ENCODE results near the gene KIAA1755. TPM values are rescaled to one million over a fixed set of nuclear protein-coding genes. Genes with fewer than 3 reads are reported as not detected.

Gene KIAA1755
- total RNA-seq, 1 experiment from 2014 or later: not detected

DNA sequence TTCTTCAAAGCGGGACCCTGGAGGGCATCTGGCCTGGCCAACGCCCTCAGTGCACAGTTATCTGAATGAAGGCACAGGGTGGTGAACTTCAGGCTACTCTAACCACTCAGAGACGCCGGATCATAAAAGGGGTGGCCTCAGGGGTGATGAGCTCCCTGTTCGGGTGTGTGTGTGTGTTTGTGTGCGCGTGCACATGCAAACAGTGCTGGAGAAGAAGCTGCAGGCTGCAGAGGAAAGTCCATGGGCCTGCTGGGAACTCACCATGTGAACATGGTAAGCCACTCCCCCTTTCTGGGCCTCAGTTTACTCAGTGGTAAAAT, 42.0 kb downstream of the KIAA1755 start:
- Histone ChIP-seq H3K4me3 (ENCODE audit: low read length) (no peak overlapping the region), H3K79me2 (ENCODE audit: low read length) (no peaks in the 10 kb centered on the region), H3K9ac (ENCODE audit: low read length) (no peak overlapping the region), H3K36me3 (ENCODE audit: insufficient read depth, low read length) (no peaks in the 10 kb centered on the region), H4K20me1 (ENCODE audit: insufficient read depth, low read depth, low read length) (no peaks in the 10 kb centered on the region; the same call in 1 of the 2 replicates), H3K4me1 (ENCODE audit: low read length) (no peaks in the 10 kb centered on the region), H2AFZ (ENCODE audit: low read length) (no peak overlapping the region), H3K27me3 (ENCODE audit: low read length) (no peaks in the 10 kb centered on the region), H3K27ac (ENCODE audit: low read length) (no peak overlapping the region), H3K9me3 (ENCODE audit: low read length) (no peaks in the 10 kb centered on the region), H3K4me2 (ENCODE audit: low read depth, low read length, poor library complexity, severe bottlenecking) (no peak overlapping the region), H3K9me2 (replicated peaks; ENCODE audit: insufficient read depth, low read length) (no peaks in the 10 kb centered on the region)
- DNase-seq: no peak

DNA sequence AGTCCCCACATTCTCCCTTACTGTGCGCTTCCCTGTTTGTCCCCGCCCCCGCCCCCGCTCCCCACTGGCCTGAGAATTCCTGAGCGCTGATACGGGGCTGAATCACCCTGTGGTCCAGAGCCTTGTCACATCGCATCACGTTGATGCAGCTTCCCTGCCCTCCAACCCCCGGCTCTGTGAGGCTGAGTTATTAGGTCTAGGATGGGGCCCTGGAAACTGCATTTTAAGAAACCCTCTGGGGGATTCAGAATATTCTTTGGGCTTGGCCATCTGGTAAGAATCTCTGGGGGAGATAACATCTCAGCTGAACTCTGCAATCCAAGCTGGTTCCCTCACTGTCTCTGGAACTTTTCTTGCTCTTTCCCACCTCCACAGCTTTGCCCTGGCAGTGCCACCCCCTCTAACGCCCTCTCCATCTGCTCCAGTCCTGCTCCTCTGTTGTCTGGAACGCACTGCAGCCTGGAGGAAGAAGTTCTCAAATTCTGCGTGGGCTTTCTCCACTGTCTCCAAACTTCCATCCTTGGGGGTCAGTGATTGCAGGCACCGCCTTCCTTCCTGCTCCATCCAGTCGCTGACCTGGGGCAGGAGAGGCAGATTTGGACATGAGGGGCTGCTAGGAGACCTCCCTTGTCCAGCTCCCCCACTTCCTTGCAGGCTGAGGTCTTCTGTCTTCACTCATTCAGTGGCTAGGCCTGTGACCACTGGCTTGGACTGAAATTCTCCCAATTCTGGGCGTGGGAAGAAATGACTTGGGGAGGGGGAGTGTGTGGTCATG, 42.6 kb downstream of the KIAA1755 start:
- no peaks in the 10 kb centered on the region; the same call in 1 of the 2 replicates for H4K20me1 ChIP-seq (ENCODE audit: insufficient read depth, low read depth, low read length)
- DNase-seq: no peak
- H3K4me3 ChIP-seq (ENCODE audit: low read length): no peak overlapping the region
- no peaks in the 10 kb centered on the region for H3K4me1 ChIP-seq (ENCODE audit: low read length)
- no peaks in the 10 kb centered on the region for H3K9me3 ChIP-seq (ENCODE audit: low read length)
- H3K27me3 ChIP-seq (ENCODE audit: low read length): no peaks in the 10 kb centered on the region
- no peak overlapping the region for H3K4me2 ChIP-seq (ENCODE audit: low read depth, low read length, poor library complexity, severe bottlenecking)
- no peaks in the 10 kb centered on the region for H3K79me2 ChIP-seq (ENCODE audit: low read length)
- no peak overlapping the region for H2AFZ ChIP-seq (ENCODE audit: low read length)
- H3K27ac ChIP-seq (ENCODE audit: low read length): no peak overlapping the region
- no peaks in the 10 kb centered on the region for H3K9me2 ChIP-seq (replicated peaks; ENCODE audit: insufficient read depth, low read length)
- no peaks in the 10 kb centered on the region for H3K36me3 ChIP-seq (ENCODE audit: insufficient read depth, low read length)
- no peak overlapping the region for H3K9ac ChIP-seq (ENCODE audit: low read length)

DNA sequence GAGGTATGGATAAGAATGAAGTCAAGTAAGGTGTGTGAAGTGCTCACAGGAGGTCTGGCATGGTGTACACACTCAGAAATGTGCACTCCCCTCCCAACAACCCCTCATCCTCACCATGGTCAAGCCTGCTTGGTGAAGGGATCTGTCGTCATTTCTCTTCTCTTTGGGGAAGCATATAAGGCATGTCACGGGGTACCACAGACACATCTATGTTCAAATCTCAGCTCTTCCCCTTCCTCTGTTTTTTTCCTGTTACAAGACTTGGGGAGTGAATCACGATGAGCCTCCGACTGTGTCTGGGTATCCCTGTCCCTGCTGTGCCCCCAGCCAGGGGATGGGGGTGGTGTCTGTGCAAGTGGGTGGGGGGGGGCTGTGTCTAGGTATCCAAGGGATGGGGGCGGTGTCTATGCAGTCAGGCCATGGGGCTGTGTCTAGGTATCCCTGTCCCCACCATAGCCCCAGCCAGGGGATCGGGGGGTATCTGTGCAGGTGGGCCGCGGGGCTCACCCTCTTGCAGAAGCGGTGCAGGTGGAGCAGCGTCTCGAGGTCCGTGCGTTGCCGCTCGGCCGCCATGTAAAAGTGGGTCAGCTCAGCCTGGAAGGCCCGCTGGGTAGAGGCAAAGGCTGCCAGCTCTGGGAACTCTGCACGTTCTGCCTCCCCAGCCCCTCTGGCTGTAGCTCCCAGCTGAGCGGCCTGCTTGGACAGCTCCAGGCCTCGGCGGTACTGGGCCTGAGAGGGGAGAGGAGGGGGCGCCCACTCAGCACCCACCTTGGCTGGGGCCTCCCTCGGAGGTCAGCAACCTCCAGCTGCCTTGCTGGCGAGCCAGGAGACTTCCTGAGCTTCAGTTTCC, 43.6 kb downstream of the KIAA1755 start:
- no peak overlapping the region for H3K9ac ChIP-seq (ENCODE audit: low read length)

GRCh38 chr20:38216201-38216600, 44.3 kb downstream of the KIAA1755 start:
- no peak for DNase-seq
- no peaks in the 10 kb centered on the region for H3K79me2 ChIP-seq (ENCODE audit: low read length)
- H2AFZ ChIP-seq (ENCODE audit: low read length): no peak overlapping the region
- H4K20me1 ChIP-seq (ENCODE audit: insufficient read depth, low read depth, low read length): no peaks in the 10 kb centered on the region; the same call in 1 of the 2 replicates
- no peak overlapping the region for H3K4me3 ChIP-seq (ENCODE audit: low read length)
- H3K36me3 ChIP-seq (ENCODE audit: insufficient read depth, low read length): no peaks in the 10 kb centered on the region
- no peak overlapping the region for H3K27ac ChIP-seq (ENCODE audit: low read length)
- no peak overlapping the region for H3K4me2 ChIP-seq (ENCODE audit: low read depth, low read length, poor library complexity, severe bottlenecking)
- H3K27me3 ChIP-seq (ENCODE audit: low read length): no peaks in the 10 kb centered on the region
- H3K9me2 ChIP-seq (replicated peaks; ENCODE audit: insufficient read depth, low read length): no peaks in the 10 kb centered on the region
- no peaks in the 10 kb centered on the region for H3K9me3 ChIP-seq (ENCODE audit: low read length)
- no peaks in the 10 kb centered on the region for H3K4me1 ChIP-seq (ENCODE audit: low read length)
- no peak overlapping the region for H3K9ac ChIP-seq (ENCODE audit: low read length)

More for the DNA sequence above, 43.6 kb downstream of the KIAA1755 start:
- H3K4me1 ChIP-seq (ENCODE audit: low read length): no peaks in the 10 kb centered on the region
- no peak overlapping the region for H3K4me3 ChIP-seq (ENCODE audit: low read length)
- H3K27me3 ChIP-seq (ENCODE audit: low read length): no peaks in the 10 kb centered on the region
- no peak overlapping the region for H2AFZ ChIP-seq (ENCODE audit: low read length)
- H3K4me2 ChIP-seq (ENCODE audit: low read depth, low read length, poor library complexity, severe bottlenecking): no peak overlapping the region
- DNase-seq: no peak
- no peaks in the 10 kb centered on the region for H3K79me2 ChIP-seq (ENCODE audit: low read length)
- H4K20me1 ChIP-seq (ENCODE audit: insufficient read depth, low read depth, low read length): no peaks in the 10 kb centered on the region; the same call in 1 of the 2 replicates
- H3K9me3 ChIP-seq (ENCODE audit: low read length): no peaks in the 10 kb centered on the region
- no peaks in the 10 kb centered on the region for H3K36me3 ChIP-seq (ENCODE audit: insufficient read depth, low read length)
- H3K27ac ChIP-seq (ENCODE audit: low read length): no peak overlapping the region
- no peaks in the 10 kb centered on the region for H3K9me2 ChIP-seq (replicated peaks; ENCODE audit: insufficient read depth, low read length)

GRCh38 chr20:38215194-38216182, 45.0 kb downstream of the KIAA1755 start:
- Histone ChIP-seq H3K79me2 (ENCODE audit: low read length) (no peaks in the 10 kb centered on the region), H3K36me3 (ENCODE audit: insufficient read depth, low read length) (no peaks in the 10 kb centered on the region), H4K20me1 (ENCODE audit: insufficient read depth, low read depth, low read length) (no peaks in the 10 kb centered on the region; the same call in 1 of the 2 replicates), H3K4me1 (ENCODE audit: low read length) (no peaks in the 10 kb centered on the region), H3K4me2 (ENCODE audit: low read depth, low read length, poor library complexity, severe bottlenecking) (no peak overlapping the region), H3K9ac (ENCODE audit: low read length) (no peak overlapping the region), H3K9me3 (ENCODE audit: low read length) (no peaks in the 10 kb centered on the region), H3K27ac (ENCODE audit: low read length) (no peak overlapping the region), H3K4me3 (ENCODE audit: low read length) (no peak overlapping the region), H2AFZ (ENCODE audit: low read length) (no peak overlapping the region), H3K9me2 (replicated peaks; ENCODE audit: insufficient read depth, low read length) (no peaks in the 10 kb centered on the region), H3K27me3 (ENCODE audit: low read length) (no peaks in the 10 kb centered on the region)
- no peak for DNase-seq

DNA sequence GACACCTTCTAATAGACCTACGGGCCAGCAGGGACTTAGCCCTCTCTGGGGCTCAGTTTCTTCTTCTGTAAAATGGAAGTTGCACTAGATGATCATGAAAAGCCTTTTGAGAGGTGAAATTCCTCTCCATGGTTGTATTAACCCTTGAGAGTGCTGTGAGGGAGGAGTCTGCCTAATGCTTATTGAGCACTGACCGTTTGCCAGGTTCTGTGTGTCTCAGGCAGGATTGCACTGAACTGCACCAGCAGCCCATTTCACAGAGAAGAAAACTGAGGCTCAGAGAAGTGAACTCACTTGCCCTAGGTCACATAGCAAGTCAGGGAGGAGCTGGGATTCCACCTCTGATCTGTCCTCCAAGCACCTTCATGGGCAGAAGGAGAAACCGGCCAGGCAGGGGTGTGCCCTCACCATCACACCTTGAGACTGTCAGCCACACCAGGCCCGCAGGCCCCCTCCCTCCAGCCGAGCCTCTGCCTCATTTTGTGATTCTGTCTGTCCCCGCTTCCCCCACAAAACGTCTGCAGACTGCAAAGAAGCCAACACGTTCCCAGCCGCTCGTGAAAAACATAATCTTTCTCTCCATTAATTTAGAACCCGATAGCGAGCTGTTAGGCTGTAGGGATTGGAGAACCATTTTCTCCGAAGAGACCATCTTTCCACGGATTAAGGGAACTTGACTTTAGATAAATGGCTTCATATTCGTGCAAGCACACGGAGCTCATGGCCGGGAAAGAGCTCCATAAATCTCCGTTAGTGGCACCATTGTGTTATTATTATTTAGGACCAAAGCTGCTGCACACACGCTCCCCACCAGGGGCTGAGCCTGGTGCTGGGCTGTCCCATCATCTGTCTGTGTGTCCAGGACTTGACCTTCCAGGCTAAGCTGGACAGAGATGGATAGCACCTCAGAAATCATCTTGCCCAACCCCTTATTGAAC, 46.0 kb downstream of the KIAA1755 start:
- no peak for DNase-seq
- no peaks in the 10 kb centered on the region for H3K9me2 ChIP-seq (replicated peaks; ENCODE audit: insufficient read depth, low read length)
- H3K4me3 ChIP-seq (ENCODE audit: low read length): no peak overlapping the region
- H3K4me1 ChIP-seq (ENCODE audit: low read length): no peaks in the 10 kb centered on the region
- H3K27ac ChIP-seq (ENCODE audit: low read length): no peak overlapping the region
- H4K20me1 ChIP-seq (ENCODE audit: insufficient read depth, low read depth, low read length): no peaks in the 10 kb centered on the region; the same call in 1 of the 2 replicates
- H3K9me3 ChIP-seq (ENCODE audit: low read length): no peaks in the 10 kb centered on the region
- no peak overlapping the region for H3K4me2 ChIP-seq (ENCODE audit: low read depth, low read length, poor library complexity, severe bottlenecking)
- H3K27me3 ChIP-seq (ENCODE audit: low read length): no peaks in the 10 kb centered on the region
- H3K36me3 ChIP-seq (ENCODE audit: insufficient read depth, low read length): no peaks in the 10 kb centered on the region
- no peaks in the 10 kb centered on the region for H3K79me2 ChIP-seq (ENCODE audit: low read length)
- H2AFZ ChIP-seq (ENCODE audit: low read length): no peak overlapping the region
- H3K9ac ChIP-seq (ENCODE audit: low read length): no peak overlapping the region

DNA sequence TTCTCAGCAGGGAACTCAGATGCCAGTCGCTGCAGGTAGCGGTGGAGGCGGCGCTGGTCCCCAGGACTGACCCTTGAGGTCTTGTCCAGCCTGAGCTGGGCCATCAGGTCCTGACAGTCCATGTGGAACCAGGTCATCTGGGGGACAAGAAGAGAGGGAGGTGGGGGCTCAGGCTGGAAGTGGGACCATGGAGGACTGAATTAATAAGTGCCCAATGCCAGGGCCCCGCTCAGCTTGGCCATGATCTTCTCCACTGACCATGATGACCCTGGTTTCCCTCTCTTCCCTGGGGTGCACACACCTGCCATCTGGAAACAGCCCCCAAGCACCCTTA, 47.0 kb downstream of the KIAA1755 start:
- no peaks in the 10 kb centered on the region for H3K9me3 ChIP-seq (ENCODE audit: low read length)
- no peak overlapping the region for H3K9ac ChIP-seq (ENCODE audit: low read length)
- DNase-seq: no peak
- no peaks in the 10 kb centered on the region for H4K20me1 ChIP-seq (ENCODE audit: insufficient read depth, low read depth, low read length)
- no peaks in the 10 kb centered on the region for H3K27me3 ChIP-seq (ENCODE audit: low read length)
- H3K36me3 ChIP-seq (ENCODE audit: insufficient read depth, low read length): no peaks in the 10 kb centered on the region
- no peak overlapping the region for H2AFZ ChIP-seq (ENCODE audit: low read length)
- no peak overlapping the region for H3K4me3 ChIP-seq (ENCODE audit: low read length)
- no peaks in the 10 kb centered on the region for H3K79me2 ChIP-seq (ENCODE audit: low read length)
- no peak overlapping the region for H3K27ac ChIP-seq (ENCODE audit: low read length)
- no peaks in the 10 kb centered on the region for H3K9me2 ChIP-seq (replicated peaks; ENCODE audit: insufficient read depth, low read length)
- no peak overlapping the region for H3K4me2 ChIP-seq (ENCODE audit: low read depth, low read length, poor library complexity, severe bottlenecking)
- H3K4me1 ChIP-seq (ENCODE audit: low read length): peaks cover 6% of the 10 kb centered on the region; the same call in 1 of the 2 replicates
